Skeletal muscle satellite cell (primary cell): ENCODE data around the gene STAT2.

Experiments used
- H3K27me3 ChIP-seq: 2 replicates; pipeline ENCODE4 v1.7.0; 2013; ENCODE audit warnings: low read length; ENCODE audit not compliant: control insufficient read depth, insufficient read depth
- H3K36me3 ChIP-seq: 2 replicates; pipeline ENCODE4 v1.7.0; 2013; ENCODE audit warnings: mild to moderate bottlenecking, control low read depth, low read length; ENCODE audit not compliant: insufficient read depth
- H3K4me1 ChIP-seq: 2 replicates; pipeline ENCODE4 v1.7.0; 2013; ENCODE audit warnings: low read length; ENCODE audit not compliant: control insufficient read depth, insufficient read depth
- H3K4me2 ChIP-seq: 2 replicates; pipeline ENCODE4 v1.7.0; 2013; ENCODE audit warnings: mild to moderate bottlenecking, low read length
- H3K4me3 ChIP-seq: 2 replicates; pipeline ENCODE4 v1.7.0; 2013; ENCODE audit warnings: low read length
- H3K9ac ChIP-seq: 2 replicates; pipeline ENCODE4 v1.7.0; 2013; ENCODE audit warnings: mild to moderate bottlenecking, low read depth, low read length, moderate library complexity
- H3K9me3 ChIP-seq: replicated peaks from 2 replicates; pipeline ENCODE4 v1.7.0; 2013; ENCODE audit warnings: mild to moderate bottlenecking, control low read depth, low read length

Gene STAT2

DNA sequence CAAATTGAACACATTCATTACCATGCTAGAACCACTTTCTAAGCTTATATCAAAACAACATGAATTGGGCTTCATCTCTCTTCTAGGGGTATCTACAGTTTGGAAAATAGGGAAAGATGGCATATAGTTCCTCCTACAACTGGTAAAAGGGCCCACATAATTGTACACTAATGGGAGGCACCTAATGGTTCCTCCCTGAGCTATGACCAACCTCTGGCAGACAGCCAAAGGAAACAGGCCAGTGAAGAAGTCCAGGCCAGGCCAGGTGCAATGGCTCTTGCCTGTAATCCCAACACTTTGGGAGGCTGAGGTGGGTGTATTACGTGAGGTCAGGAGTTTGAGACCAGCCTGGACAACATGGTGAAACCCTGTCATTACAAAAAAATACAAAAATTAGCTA, 26.0 kb upstream of the STAT2 start:
- no peak overlapping the region for H3K9ac ChIP-seq
- H3K4me2 ChIP-seq, result no peak overlapping the region
- peaks cover 25% of the 10 kb centered on the region for H3K27me3 ChIP-seq
- no peaks in the 10 kb centered on the region for H3K9me3 ChIP-seq
- H3K4me3 ChIP-seq, result no peak overlapping the region
- no peaks in the 10 kb centered on the region for H3K36me3 ChIP-seq
- no peaks in the 10 kb centered on the region for H3K4me1 ChIP-seq

DNA sequence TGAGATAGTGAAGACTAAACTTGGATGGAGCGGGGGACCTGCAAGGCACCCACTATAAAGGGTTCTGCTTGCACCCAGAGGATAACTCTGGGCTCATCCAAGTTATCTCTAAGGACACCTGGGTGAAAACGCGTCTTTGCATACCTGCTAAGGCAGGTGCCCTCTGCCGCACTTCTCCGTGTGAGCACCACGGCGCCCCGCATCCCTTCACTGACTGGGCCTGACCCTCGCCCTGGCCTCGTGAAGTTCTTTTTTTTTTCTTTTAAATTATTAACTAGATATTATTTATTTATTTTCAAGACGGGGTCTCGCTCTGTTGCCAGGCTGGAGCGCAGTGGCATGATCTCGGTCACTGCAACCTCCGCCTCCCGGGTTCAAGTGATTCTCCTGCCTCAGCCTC, 22.7 kb upstream of the STAT2 start:
- H3K4me1 ChIP-seq, result no peaks in the 10 kb centered on the region
- no peaks in the 10 kb centered on the region for H3K36me3 ChIP-seq
- no peaks in the 10 kb centered on the region for H3K9me3 ChIP-seq
- peaks cover 24% of the 10 kb centered on the region for H3K27me3 ChIP-seq
- no peak overlapping the region for H3K4me2 ChIP-seq
- H3K4me3 ChIP-seq, result no peak overlapping the region
- no peak overlapping the region for H3K9ac ChIP-seq

DNA sequence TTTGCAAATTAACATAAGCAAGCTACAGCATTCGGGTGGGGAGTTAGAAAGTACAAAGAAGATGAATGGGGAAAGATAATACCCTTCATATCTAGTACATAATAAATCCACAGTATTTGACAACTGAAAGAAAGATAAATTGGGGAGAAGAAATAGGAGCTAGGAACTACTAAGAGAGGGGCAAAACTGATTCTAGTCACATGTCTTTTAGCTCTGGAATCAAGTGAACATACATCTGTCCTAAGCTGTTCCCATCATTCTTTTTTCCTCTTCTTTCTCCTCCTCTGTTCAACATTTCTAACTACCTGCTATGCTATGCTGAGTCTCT, 18.0 kb upstream of the STAT2 start:
- Histone ChIP-seq H3K36me3 (no peaks in the 10 kb centered on the region), H3K4me3 (no peak overlapping the region), H3K9ac (no peak overlapping the region), H3K4me1 (peaks cover 2% of the 10 kb centered on the region), H3K4me2 (no peak overlapping the region), H3K9me3 (no peaks in the 10 kb centered on the region), H3K27me3 (peaks cover 19% of the 10 kb centered on the region)

DNA sequence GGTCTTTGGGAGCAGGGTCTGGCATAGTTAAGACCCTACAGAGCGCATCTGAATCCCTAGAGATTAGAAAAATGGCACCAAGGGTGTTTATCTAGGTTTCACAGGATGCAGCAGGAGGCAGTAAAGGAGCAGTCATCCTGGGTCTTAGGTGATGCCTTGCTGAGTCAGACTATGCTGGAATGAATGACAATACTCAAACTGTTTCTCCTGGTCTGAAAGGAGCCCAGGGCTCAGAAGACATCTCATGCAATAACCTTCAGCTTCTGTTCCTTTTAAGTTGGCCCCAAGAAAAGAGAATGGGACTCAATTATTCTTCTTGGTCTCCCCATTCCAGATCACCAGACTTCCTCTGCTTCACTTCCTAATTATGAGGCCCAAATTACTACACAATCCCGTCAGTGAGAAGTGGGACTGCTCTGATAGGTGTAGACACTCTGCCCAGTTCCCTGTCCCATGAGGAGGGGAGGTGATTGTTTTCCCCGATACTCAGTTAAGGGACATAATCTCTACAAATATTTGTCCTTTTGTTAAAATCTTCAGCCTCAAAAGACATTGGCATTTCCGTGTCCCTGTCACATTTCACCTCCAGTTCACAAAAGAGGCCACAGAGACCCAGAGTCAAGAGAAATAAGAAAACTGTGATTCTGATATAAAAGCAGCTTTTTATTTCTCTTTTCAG, 17.5 kb upstream of the STAT2 start:
- Histone ChIP-seq H3K27me3 (peaks cover 17% of the 10 kb centered on the region), H3K9ac (no peak overlapping the region), H3K4me2 (no peak overlapping the region), H3K4me1 (peaks cover 2% of the 10 kb centered on the region), H3K4me3 (no peak overlapping the region), H3K36me3 (no peaks in the 10 kb centered on the region), H3K9me3 (no peaks in the 10 kb centered on the region)

DNA sequence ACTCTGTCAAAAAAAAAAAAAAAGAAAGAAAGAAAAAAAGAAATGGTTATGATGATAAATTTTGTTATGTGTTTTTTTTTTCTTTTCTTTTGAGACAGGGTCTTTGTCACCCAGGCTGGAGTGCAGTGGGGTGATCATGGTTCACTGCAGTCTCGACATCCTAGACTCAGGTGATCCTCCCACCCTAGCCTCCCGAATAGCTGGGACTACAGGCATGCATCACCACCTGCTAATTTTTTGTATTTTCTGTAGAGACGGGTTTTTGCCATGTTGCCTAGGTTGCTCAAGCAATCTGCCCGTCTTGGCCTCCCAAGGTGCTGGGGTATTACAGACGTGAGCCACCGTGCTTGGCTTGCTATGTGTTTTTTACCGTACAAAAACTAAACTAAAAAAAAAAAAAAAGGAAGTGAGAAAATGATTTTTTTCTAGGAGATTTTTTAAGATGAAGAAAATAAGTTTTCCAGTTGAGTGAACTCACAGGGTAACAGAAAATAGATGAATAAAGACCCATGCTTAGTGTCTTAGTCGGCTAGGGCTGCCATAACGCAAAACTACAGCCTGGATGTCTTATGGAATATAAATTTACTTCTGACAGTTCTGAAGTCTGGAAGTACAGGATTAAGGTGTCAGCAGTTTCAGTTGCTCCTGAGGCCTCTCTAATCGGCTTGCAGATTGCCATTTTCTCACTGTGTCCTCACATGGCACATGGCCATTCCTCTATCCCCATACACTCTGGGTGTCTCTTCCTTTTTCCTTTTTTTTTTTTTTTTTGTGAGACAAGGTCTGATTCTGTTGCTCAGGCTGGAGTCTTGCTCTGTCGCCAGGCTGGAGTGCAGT, 15.9 kb upstream of the STAT2 start:
- no peak overlapping the region for H3K4me2 ChIP-seq
- H3K4me3 ChIP-seq, result no peak overlapping the region
- H3K9ac ChIP-seq, result no peak overlapping the region
- no peaks in the 10 kb centered on the region for H3K36me3 ChIP-seq
- peaks cover 14% of the 10 kb centered on the region for H3K27me3 ChIP-seq
- H3K4me1 ChIP-seq, result peaks cover 2% of the 10 kb centered on the region
- H3K9me3 ChIP-seq, result no peaks in the 10 kb centered on the region

DNA sequence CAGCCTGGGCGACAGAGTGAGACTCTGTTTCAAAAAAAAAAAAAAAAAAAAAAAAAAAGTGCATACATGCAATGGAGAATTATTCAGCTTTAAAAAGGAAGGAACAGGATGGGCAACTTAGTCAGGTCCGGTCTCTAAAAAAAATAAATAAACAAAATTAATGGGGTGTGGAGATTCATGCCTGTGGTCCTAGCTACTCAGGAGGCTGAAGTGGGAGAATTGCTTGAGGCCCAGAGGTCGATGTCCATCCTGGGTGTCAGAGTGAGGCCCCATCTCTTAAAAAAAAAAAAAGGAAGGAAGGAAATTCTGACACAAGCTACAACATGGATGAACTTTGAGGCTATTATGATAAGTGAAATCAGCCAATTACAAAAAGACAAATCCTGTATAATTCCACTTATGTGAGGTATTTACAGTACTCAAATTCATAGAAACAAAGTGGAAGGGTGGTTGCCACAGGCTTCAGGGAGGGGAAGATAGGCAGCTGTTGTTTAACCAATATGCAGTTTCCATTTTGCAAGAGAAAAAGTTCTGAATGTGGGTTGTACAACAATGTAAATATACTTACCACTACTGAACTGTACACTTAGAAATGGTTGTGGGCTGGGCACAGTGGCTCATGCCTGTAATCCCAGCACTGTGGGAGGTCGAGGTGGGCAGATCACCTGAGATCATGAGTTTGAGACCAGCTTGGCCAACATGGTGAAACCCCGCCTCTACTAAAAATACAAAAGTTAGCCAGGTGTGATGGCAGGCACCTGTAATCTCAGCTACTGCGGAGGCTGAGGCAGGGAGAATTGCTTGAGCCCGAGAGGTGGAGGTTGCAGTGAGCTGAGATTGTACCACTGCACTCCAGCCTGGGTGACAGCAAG, 15.1 kb upstream of the STAT2 start:
- Histone ChIP-seq H3K4me1 (peaks cover 2% of the 10 kb centered on the region), H3K4me3 (no peak overlapping the region)

DNA sequence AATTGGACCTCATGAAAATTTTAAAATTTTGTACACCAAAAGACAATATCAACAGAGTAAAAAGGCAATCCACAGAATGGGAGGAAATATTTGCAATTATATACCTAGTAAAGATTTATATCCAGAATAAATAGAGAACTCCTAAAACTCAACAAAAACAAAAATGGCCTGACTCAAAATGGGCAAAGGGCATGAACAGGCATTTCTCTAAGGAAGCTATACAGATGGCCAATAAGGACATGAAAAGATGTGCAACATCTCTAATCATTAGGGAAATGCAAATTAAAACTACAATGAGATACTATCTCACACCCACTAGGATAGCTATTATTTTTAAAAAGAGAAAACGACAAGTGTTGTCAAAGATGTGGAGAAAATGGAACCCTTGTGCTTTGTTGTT, 13.6 kb upstream of the STAT2 start:
- Histone ChIP-seq H3K9me3 (no peaks in the 10 kb centered on the region), H3K4me2 (no peak overlapping the region), H3K9ac (no peak overlapping the region), H3K4me3 (no peak overlapping the region), H3K36me3 (no peaks in the 10 kb centered on the region), H3K27me3 (peaks cover 12% of the 10 kb centered on the region), H3K4me1 (peaks cover 2% of the 10 kb centered on the region)

More for the DNA sequence above, 15.1 kb upstream of the STAT2 start:
- H3K4me2 ChIP-seq, result no peak overlapping the region
- no peaks in the 10 kb centered on the region for H3K36me3 ChIP-seq
- no peaks in the 10 kb centered on the region for H3K9me3 ChIP-seq
- peaks cover 12% of the 10 kb centered on the region for H3K27me3 ChIP-seq
- no peak overlapping the region for H3K9ac ChIP-seq

DNA sequence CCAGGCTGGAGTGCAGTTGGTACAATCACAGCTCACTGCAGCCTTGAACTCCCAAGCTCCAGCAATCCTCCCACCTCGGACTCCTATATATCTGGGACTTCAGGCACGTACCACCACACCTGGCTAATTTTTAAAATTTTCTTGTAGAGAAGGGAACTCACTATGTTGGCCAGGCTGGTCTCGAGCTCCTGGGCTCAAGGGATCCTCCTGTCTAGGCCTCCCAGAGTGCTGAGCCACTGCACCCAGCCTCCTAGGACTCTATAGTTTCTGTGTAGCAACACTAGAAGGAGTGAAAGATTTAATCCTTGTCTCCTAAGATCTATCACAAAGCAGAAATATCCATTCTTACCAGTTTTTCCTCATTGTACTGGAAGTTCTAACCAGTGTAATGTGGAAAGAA, 7.0 kb upstream of the STAT2 start:
- H3K4me3 ChIP-seq, result no peak overlapping the region
- no peaks in the 10 kb centered on the region for H3K9me3 ChIP-seq
- H3K36me3 ChIP-seq, result no peaks in the 10 kb centered on the region
- no peak overlapping the region for H3K9ac ChIP-seq
- no peak overlapping the region for H3K4me2 ChIP-seq
- no peaks in the 10 kb centered on the region for H3K4me1 ChIP-seq
- H3K27me3 ChIP-seq, result peaks cover 8% of the 10 kb centered on the region

DNA sequence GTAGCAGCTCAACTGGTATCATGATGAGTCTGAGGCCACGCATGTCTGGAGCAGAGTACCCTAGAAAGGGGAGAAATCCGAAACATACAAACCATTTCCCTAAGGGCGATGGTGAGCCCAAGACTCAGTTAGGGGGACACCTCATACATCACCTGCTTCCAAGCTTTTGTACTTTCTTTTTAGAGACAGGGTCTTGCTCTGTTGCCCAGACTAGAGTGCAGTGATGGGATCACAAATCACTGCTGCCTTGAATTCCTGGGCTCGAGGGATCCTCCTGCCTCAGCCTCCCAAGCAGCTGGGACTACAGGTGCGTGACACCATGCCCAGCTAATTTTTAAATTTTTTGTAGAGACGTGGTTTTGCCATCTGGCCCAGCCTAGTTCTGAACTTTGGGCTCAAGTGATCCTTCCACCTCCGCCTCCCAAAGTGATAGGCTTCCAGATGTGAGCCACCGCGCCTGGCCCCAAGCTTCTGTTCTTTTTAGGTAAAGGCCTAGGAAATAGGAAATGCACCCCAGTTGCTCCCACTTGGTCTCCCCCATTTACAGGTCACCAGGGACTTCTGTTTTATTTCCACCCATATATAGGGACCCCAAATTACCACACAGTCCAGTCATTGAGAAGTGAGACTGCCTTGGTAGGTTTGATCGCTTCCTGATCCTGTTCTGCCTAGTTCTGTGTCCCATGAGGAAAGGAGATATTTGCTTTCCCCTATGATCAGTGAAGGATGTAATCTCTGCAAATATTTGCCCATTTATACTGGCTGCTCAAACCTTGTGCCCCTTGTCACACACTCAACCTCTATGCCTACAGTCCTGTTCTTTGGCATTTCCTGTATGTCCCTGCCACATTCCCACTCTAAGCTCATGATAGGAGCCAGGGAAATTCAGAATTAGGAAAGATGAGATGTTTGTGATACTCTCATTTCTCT, 2.5 kb upstream of the STAT2 start, which contains the start of gene APOF:
Gene APOF, minus strand, starts transcription at position 728 of the 930 bp plus-strand sequence. Its CDS starts 112 bp downstream, at position 616.
- Histone ChIP-seq H3K4me1 (peaks cover 18% of the 10 kb centered on the region), H3K36me3 (no peaks in the 10 kb centered on the region), H3K4me3 (no peak within 1 kb of the TSS)

DNA sequence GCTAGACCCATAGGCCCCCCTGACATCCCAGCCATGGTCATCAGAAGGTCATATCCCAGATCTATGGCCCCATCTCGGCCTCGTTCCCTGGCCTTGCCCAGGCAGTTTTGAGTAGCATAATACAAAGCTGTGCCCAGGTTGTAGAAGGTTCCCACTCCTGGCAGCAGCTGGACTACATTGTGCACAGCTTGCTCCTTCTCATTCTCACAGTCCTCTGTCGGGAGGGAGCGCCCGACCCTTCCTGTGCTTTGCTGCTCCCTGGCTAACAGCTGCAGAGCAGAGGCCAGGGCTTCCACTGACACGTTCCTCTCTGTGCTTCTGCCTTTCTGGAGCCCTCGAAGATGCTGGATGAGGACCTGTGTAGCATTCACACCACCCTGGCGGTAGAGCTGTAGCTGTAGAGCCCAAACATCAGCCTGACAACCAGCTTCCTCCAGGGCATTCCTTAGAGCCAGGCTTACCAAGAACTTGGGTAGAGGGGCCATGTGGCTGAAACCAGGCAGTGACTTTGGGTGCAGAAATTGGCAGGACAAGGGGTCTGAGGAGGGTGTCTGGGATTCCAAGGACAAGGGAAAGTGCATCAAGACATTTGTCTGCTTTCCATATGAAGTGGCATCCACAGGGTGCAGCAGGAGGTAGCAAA, 1.7 kb upstream of the STAT2 start:
- no peak overlapping the region for H3K4me2 ChIP-seq
- H3K9ac ChIP-seq, result no peak overlapping the region
- peaks cover 18% of the 10 kb centered on the region for H3K4me1 ChIP-seq
- no peaks in the 10 kb centered on the region for H3K27me3 ChIP-seq
- no peaks in the 10 kb centered on the region for H3K9me3 ChIP-seq
- no peak overlapping the region for H3K4me3 ChIP-seq
- H3K36me3 ChIP-seq, result no peaks in the 10 kb centered on the region

More for the DNA sequence above, 2.5 kb upstream of the STAT2 start, which contains the start of gene APOF:
- Histone ChIP-seq H3K27me3 (no peaks in the 10 kb centered on the region), H3K9ac (no peak within 1 kb of the TSS), H3K9me3 (no peaks in the 10 kb centered on the region), H3K4me2 (no peak within 1 kb of the TSS)
